ENCODE results near the gene SAV1.
"Not testable (repeated sequence)": the region's sequence is repeated elsewhere in the genome, so short reads cannot be mapped to it uniquely, and the experiment has no call there.

SAV1 gene

DNA sequence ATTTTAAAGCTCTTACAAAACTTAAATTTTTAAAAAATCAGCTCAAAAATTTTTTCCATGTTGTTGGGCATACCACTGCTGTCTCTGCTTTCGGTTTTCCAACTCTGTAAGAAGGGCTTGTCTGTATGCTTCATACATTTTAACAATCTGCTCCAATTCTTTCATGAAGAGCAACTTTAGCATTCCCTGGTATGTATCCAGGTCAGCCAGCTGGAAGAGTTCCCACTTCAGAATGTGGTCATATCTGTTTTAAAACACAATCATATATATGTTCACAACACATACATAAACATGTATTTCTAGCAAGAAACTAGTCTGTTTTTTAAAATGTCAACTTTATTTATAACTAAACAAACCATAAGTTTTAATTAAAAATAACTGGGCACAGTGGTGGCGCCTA, 33.0 kb downstream of the SAV1 start:
- DNase-seq (ENCODE audit: low read depth in 1 of 2, low spot score in 1 of 2) = no peak
- H3K27ac ChIP-seq (replicated peaks) = no peak overlapping the region
- no peaks in the 10 kb centered on the region for H3K27me3 ChIP-seq (ENCODE audit: insufficient read depth, poor library complexity, severe bottlenecking)
- TF ChIP-seq POLR2AphosphoS5 (IDR thresholded peaks at IDR 0.05; ENCODE audit: low read depth) (no peak), CTCF (IDR thresholded peaks at IDR 0.05; ENCODE audit: insufficient read depth, low read length) (no peak), GABPA (IDR thresholded peaks at IDR 0.05; ENCODE audit: low read depth) (no peak), REST (IDR thresholded peaks at IDR 0.05; ENCODE audit: insufficient replicate concordance, low read depth) (no peak)
- H3K4me3 ChIP-seq (replicated peaks; ENCODE audit: insufficient read depth, low read length) = no peak overlapping the region

DNA sequence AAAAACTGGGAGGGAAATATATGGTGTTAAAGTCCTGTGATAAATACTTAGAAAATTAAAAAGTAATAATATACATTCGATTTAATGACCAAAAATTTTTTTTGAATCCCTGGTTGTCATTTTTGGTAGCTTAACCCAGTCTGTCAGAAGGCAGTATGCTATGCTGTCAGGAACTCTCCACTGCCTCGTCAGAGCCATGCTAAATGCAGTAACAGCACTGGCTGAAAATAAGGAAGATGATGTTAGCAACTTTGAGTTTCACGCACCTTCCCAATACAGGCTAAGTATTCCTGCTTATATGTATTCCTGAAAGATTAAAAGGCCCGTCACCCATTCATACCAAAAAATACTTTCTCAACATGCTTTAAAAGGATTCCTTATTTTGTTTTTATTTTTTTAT, 34.2 kb downstream of the SAV1 start:
- no peak overlapping the region for H3K4me3 ChIP-seq (replicated peaks; ENCODE audit: insufficient read depth, low read length)
- no peak for DNase-seq (ENCODE audit: low read depth in 1 of 2, low spot score in 1 of 2)
- no peaks in the 10 kb centered on the region for H3K27me3 ChIP-seq (ENCODE audit: insufficient read depth, poor library complexity, severe bottlenecking)
- TF ChIP-seq REST (IDR thresholded peaks at IDR 0.05; ENCODE audit: insufficient replicate concordance, low read depth) = no peak
- TF ChIP-seq POLR2AphosphoS5 (IDR thresholded peaks at IDR 0.05; ENCODE audit: low read depth) = no peak
- no peak for TF ChIP-seq GABPA (IDR thresholded peaks at IDR 0.05; ENCODE audit: low read depth)
- no peak for TF ChIP-seq CTCF (IDR thresholded peaks at IDR 0.05; ENCODE audit: insufficient read depth, low read length)
- H3K27ac ChIP-seq (replicated peaks) = no peak overlapping the region

GRCh38 chr14:50631408-50631821, 36.7 kb downstream of the SAV1 start:
- DNase-seq (ENCODE audit: low read depth in 1 of 2, low spot score in 1 of 2) = no peak
- Histone ChIP-seq H3K27me3 (ENCODE audit: insufficient read depth, poor library complexity, severe bottlenecking) (no peaks in the 10 kb centered on the region), H3K4me3 (replicated peaks; ENCODE audit: insufficient read depth, low read length) (no peak overlapping the region), H3K27ac (replicated peaks) (no peak overlapping the region)
- TF ChIP-seq REST (IDR thresholded peaks at IDR 0.05; ENCODE audit: insufficient replicate concordance, low read depth) (no peak), CTCF (IDR thresholded peaks at IDR 0.05; ENCODE audit: insufficient read depth, low read length) (no peak)

DNA sequence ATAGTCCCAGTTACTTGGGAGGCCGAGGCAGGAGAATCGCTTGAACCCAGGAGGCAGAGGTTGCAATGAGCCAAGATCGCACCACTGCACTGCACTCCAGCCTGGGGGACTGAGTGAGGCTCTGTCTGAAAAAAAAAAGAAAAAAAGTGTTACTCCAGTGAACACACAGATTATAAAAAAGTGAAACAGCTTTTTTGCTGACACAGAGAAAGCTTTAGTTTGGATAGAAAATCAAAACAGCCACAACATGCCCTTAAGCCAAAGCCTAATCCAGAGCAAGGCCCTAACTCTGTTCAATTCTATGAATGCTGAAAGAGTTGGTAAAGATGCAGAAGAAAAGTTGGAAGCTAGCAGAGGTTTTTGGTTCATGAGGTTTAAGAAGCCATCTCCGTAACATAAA, 43.2 kb downstream of the SAV1 start:
- H3K27ac ChIP-seq (replicated peaks); DNase-seq (ENCODE audit: low read depth in 1 of 2, low spot score in 1 of 2); H3K4me3 ChIP-seq (replicated peaks; ENCODE audit: insufficient read depth, low read length); H3K27me3 ChIP-seq (ENCODE audit: insufficient read depth, poor library complexity, severe bottlenecking): not testable (repeated sequence)
